Hypothalamus (tissue), 51 donors: Measurements from ENCODE around the gene SH3GL1.
A peak's percentile ranks its signal among the peaks of the same experiment; 100 is the strongest.

Experiments
- DNase-seq, 51 donors: peaks; one replicate each; lab custom pipeline; 2025; lab: John Stamatoyannopoulos, UW

Gene SH3GL1

DNA sequence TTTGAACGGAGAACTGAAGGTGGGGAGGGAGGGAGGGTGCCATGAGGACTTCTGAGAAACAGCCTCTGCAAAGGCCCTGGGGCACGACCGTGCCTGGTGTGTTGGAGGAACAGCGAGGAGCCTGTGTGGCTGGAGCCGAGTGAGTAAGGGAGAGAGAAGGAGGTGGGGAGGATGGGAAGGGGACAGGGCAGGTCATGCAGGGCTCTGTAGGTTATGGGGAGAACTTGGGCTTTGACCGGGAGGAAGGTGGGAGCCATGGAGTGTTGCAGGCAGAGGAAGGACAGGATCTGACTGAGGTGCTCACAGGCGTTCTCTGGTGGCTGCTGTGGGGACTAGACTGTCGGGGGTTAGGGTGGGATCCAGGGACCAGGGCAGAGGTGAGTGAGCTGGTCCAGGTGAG lies 50.2 kb downstream of the SH3GL1 start:
- no peak for DNase-seq

DNA sequence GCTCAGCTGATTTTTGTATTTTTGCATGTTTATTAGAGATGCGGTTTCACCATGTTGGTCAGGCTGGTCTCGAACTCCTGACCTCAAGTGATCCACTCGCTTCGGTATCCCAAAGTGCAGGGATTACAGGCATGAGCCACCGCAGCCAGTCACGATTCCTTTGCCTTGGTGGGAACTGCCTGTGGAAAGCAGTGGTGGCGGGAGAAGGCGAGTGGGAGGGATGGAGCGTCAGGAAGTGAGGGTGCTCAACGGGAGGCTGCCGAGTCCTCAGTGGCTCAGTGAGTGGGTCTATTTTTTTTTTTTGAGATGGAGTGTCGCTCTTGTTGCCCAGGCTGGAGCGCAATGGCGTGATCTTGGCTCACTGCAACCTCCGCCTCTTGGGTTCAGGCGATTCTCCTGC lies 51.1 kb downstream of the SH3GL1 start:
- peak in 1 of 51 donors; percentile 39 for DNase-seq

DNA sequence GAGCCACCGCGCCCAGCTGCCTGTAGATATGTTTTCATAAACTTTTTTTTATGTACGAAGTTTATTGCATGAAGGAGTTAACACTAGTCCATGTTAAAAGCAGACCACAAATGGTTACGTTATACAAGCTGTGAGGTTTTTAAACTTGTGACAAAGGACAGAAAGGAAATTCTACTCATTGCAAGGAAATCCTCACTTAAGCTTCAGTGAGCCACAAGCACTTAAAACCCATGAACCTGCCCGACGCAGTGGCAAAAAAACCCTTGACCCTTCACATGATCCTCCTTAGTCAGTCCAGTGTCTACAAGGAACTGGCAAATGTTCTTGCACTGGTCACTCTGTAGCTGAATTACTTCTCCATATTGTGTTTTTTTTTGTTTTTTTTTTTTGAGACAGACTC lies 52.8 kb downstream of the SH3GL1 start:
- no peak for DNase-seq

DNA sequence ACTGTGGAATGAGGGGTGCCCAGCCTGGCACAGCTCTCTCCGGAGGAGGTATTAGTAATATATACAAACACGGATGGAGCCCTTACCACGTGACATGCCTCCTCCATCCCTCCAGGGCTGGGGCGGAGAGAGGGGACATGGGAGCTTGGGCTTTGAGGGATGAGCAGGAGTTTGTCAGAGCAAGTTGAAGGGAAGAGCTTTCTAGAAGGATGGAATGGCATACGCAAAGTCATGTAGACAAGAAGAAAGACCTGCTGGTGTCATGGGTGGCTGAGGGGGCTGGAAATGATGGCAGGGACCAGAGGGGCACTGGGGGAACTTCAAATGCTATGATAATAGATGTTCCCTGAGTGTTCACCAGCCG lies 54.3 kb downstream of the SH3GL1 start:
- DNase-seq, result no peak

DNA sequence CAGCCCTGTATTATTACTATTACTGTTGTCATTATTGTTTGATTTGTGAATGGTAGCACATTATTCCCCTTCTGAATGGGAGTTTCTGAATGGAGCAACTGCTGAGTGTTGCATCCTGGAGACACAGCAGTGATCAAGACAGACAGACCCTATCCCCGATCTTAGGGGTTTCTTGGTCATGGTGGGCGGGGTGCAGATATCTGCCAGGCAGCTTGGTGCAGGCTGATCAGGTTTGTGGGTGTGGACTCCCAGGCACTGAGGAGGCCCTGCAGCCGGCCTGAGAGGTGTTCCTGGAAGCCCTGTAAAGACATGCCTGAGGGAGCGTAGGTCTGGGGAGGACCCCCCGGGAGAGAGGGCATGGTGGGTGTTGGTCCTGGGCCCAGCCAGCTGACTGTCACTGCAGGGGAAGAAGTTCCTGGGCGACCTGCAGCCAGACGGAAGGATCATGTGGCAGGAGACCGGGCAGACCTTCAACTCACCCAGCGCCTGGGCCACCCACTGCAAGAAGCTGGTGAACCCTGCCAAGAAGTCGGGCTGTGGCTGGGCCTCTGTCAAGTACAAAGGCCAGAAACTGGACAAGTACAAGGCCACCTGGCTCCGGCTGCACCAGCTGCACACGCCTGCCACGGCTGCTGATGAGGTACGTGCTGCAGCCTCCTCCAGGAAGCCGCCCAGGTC lies 54.9 kb downstream of the SH3GL1 start:
- no peak for DNase-seq

DNA sequence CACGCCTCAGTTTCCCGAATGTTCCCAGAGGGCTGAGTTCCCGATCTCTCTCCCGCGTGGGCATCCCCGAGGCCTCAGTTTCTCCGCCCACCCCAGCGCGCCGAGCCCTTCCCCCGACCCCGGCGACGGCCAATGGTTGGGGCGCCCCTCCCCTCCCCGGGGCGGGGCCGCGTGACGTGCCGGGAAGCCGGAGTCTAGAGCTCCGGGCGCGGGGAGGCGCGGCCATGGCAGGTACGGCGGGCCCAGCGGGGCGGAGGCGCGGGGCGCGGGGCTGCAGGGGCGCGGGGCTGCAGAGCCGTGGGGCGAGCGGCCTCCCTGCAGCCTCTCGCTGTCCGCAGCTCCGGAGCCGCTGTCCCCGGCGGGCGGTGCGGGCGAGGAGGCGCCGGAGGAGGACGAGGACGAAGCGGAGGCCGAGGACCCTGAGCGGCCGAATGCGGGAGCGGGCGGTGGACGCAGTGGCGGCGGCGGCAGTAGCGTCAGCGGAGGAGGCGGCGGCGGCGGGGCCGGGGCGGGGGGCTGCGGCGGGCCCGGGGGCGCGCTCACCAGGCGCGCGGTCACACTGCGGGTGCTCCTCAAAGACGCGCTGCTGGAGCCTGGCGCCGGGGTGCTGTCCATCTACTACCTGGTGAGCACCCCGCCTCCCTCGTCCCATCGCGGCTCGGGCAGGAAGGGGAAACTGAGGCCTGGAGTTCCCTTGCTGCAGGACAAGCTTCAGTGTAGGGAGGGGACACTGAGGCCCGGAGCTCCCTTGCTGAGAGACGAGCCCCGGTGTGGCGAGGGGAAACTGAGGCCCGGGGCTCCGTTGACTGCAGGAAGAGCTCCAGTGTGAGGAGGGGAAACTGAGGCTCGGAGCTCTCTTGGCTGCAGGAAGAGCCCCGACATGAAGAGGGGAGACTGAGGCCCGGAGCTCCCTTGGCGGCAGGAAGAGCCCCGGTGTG lies 56.7 kb downstream of the SH3GL1 start, which contains the start of gene MPND:
MPND (plus strand) TSS at position 193 of the 938 bp plus-strand sequence; CDS start at position 225, 32 bp downstream.
- peak in 50 of 51 donors; percentile 80 to 98 (median 91) for DNase-seq

DNA sequence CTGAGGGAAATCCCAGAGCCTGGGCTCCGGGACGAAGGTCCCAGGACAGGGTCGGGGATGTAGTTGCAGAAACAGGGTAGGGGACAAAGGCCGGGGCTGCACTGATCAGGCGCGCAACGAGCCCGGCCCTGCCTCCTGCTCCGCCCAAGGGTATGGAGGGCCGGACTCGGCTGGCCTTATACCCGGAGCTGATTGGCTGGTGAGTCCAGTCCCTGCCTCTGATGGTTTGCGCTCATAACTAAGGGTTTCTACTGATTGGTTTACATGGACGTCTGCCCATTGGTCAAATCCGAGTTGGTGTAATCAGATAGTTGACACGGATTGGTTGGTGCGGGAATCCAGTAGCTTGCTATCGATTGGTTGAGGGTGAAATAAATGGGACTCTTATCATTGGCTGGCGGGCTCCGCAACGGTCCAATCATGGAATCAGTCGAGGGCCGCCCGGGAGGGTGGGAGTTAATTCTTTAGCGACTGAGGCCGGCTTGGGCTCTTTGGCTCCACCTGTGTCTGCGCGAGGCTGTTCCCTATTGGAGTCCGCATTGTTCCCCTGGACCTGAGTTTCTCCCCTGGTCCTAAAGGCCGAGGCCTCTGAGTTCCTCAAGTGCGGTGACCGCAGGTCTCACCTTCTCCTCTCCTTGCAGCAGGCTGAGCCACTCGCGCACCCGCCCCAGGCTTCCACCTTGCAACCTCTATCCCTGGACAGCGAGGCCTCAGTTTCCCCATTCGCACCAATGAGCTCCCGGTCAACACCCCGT lies 57.6 kb downstream of the SH3GL1 start:
- peak; percentile 87 to 100 (median 95) for DNase-seq

DNA sequence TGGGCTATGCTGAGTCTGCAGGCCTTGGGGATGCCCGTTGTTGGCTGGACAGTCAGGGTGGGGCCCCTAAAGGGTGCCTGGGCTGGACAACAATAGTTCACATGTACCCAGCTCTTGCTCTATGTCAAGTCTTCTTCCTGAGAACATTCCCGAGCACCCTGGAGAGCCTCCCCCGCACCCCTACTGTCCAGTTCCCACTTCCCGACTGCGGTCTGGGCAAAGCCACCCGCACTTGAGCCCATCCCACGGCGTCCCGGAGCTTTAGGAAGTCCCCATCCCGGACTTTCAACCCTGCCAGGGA lies 58.1 kb downstream of the SH3GL1 start:
- DNase-seq, result peak in 2 of 51 donors; percentile 56 to 94

DNA sequence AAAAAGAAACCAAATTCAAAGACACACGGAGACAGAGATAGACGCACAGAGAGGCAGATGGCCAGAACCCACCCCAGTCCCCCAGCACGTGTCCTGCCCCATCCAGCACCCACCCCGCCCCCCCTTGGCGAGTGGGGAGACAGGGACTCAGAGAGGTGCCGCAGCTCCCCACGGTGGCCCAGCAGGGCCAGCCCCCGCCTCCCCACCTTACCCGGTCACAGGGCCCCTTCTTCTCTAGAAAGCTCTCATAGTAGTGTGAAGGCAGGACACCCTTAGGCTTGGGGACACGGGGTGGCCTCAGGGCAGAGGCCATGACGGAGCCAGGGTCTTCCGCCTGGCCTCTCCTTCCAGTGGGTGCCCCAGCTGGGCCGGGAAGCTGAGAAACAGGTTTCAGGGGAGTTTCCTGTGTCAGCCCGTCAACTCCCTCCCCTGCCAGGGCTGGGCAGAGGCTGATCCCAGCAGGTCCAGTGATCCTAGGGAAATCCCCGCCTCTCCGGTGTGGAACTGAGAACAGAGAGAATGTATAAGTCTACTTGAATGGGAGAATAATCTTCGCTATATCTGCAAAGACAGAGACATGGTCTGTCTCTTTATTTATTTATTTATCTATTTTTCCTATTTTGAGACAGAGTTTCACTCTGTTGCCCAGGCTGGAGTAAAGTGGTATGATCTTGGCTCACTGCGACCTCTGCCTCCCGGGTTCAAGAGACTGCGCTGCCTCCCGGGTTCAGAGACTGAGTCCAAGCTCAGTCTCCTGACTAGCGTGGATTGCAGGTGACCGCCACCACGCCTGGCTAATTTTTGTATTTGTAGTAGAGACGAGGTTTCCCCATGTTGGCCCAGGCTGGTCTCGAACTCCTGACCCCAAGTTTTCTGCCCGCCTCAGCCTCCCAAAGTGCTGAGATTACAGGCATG lies 61.6 kb downstream of the SH3GL1 start, which contains the start of gene STAP2:
STAP2 (minus strand) TSS at position 387 of the 915 bp plus-strand sequence; CDS start at position 313, 74 bp downstream.
- no peak for DNase-seq

DNA sequence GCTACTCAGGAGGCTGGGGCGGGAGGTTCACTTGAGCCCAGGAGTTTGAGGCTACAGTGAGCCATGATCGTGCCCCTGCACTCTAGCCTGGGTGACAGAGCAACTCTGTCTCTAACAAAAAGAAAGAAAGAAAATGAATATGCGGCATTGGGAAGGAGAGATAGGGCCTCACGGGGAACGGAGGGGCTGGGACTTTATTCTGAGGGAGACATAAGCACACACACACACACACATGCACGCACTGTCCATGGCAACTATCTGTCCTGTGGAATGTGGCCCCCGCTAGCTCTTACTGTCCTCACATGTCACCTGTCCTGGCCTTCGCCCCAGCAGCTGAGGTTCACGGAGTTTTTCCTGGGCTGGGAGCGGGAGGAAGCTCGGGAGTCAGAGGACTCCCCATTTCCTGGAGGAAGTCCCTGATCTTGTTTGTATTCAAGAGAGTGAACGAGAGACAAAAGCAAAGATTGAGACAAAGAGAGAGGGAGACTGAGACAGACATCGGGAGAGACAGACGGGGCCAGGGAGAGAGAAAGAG lies 62.4 kb downstream of the SH3GL1 start:
- DNase-seq, result peak in 1 of 51 donors; percentile 14

DNA sequence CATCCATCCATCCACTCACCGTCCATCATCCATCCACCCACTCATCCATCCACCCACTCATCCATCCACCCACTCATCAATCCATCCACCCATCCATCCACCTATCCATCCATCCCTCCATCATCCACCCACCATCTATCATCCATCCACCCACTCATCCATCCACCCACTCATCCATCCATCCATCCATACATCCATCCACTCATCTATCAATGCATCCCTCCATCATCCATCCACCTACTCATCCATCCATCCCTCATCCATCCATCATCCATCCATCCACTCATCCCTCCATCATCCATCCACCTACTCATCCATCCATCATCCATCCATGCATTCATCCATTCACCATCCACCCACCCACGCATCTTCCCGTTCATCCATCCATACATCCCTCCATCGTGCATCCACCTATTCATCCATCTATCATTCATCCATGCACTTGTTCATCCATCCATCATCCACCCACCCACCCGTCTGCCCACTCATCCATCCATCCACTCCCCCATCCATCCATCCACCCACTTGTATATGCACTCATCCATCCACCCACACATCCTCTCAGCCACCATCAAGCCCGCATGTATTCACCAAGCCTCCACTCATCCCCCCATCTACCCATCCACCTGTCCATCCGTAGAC lies 65.3 kb downstream of the SH3GL1 start:
- no peak for DNase-seq

DNA sequence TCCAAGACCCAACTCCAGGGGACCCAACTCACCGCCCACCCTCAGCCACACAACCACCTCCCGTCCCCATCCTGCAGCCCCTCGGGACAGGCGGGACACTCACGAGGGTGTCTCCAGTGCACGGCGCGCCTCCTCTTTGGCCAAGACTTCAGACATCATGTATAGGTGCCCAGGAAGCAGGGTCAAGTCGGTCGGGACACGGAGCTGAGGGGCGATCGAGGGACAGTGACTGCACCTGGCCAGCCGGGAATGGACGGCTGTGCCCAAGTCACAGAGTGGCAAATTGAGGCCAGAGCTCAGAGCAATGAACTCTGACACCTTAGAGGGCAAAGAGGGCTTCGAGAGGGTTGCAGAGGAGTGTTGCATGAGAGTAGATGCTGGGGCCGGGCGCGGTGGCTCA lies 70.5 kb downstream of the SH3GL1 start:
- no peak for DNase-seq

DNA sequence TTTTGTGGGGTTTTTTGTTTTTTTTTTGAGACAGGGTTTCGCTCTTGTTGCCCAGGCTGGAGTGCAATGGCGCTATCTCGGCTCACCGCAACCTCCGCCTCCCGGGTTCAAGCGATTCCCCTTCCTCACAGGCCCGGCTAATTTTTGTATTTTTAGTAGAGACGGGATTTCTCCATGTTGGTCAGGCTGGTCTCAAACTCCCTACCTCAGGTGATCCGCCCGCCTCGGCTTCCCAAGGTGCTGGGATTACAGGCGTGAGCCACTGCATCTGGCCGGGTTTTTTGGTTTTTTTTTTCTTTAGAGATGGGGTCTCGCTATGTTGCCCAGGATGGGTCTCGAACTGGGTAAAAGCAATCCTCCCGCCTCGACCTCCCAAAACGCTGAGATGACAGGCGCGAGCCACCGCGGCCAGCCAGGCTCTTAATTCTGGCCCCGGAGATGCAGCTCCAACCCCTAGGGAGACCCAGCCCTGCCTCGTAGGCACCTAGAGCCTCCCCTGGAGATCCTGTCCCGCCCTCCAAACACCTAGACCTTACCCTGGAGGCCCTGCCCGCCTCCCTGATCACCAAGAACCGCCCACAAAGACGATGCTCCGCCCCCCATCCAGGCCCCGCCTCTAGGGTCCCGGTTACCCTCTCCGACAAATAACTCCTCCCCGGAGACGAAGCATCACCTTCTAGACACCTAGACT lies 71.2 kb downstream of the SH3GL1 start:
- peak in 1 of 51 donors; percentile 5 for DNase-seq

DNA sequence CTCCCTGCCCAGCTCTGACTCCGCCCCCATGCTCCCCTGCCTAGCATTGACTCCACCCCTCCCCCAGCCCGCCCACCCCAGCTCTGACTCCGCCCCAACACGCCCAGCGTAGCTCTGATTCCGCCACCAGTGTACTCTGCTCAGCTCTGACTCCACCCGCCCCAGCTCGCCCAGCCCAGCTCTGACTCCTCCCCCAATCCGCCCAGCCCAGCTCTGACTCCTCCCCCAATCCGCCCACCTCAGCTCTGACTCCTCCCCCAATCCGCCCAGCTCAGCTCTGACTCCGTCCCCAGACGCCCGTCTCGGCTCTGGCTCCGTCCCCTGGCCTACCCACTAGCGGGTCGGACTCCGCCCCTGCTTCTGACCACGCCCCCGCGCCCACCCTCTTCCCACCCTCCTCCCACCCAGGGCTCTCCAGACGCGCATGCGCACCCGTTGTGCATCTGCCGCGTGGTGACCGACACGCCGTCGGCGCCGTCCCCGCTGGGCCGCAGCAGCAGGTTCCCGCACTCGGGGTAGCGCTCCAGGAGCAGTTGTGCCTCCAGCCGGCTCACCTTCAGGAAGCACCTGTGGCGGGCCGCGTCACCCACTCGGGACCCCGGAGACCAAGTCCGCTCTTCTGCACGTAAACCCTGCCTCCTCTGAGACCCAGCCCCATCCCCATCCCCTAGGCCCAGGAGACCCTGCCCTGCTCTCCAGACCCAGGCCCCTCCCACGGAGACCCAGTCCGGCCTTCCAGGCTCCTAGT lies 71.9 kb downstream of the SH3GL1 start:
- peak; percentile 72 to 99 (median 93) for DNase-seq

DNA sequence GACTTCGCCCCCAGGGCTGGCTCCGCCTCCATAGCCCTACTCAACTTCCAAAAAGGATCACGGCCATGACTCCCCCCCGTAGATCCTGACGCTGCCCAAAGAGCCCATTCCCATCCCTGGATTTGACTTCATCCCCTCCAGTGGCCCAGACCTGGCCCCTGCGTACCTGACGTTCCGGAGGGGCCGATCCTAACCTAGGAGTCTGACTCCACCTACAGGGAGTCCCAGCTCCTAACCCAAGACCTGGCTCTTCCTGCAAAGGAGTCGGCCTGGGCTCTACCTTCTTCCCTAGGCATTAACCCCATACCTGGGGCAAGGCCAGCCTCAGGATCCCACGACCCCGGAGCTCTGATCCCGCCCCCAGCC lies 72.5 kb downstream of the SH3GL1 start:
- DNase-seq, result peak in 1 of 51 donors; percentile 50

DNA sequence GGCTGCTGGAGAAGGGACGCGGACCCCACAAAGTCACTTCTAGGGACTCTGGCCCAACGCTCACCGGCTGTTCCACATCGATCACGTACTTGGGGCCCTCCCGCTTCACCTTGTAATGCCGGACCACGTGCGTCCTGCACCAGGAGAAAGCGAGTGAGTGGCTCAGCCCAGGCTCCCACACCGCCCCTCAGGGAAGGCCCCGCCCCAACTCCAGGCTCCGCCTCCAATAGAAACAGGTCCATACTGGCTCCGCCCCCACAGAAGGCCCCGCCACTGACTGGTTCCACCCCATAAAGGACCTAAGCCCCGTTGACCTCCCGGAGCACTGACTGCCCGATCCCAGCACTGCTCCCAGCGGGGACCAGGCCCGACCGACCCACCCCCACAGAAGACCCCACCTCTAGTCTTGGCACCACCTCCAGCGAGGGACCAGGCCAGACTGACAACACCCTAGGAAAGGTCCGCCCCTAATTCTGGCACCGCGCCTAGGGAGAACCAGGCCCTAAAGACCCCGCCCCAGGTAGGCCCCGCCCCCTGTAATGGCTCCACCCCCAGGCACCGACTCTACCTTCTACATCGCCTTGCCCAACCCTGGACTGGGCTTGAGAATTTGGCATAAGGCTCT lies 73.0 kb downstream of the SH3GL1 start:
- DNase-seq, result peak in 33 of 51 donors; percentile 4 to 74 (median 44)

DNA sequence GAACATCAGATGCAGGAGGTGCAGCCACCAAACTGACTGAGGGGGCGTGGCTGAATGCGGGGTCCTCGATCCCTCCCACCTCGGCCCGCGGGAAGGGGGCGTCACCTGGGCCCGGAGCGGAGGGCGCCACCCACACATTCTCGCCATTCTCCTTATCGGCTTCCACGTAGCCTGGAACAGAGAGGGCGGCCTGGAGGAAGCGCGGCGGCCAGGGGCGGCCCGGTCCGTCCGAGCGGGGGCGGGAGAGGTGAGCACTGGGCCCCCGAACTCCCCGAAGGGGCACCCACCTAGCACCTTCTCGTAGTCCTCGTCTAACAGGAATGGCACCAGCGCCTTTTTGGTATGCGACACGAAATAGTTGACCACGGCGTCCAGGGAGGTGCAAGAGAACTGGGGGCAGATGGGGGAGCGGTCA lies 73.5 kb downstream of the SH3GL1 start:
- no peak for DNase-seq
